ENCODE measurements around the gene UBAP2. TPM values are rescaled to one million over a fixed set of nuclear protein-coding genes. Genes with fewer than 3 reads are reported as not detected.

The UBAP2 gene
- polyA plus RNA-seq, 1 of the 3 experiments (the other 2 are of a cell fraction) = 15.8 TPM

- Histone ChIP-seq H3K4me1 (ENCODE audit: control insufficient read depth in 1 of 2, insufficient read depth in 2 of 2, low read depth in 1 of 2, low read length in 1 of 2) (no peaks in the 10 kb centered on the region), H3K4me3 (ENCODE audit: low read depth in 2 of 2, low read length in 1 of 2) (no peak overlapping the region), H3K9me3 (no peaks in the 10 kb centered on the region), H3K4me2 (no peak overlapping the region), H4K20me1 (ENCODE audit: insufficient read depth) (no peaks in the 10 kb centered on the region), H3K27me3 (ENCODE audit: insufficient read depth) (no peaks in the 10 kb centered on the region), H2AFZ (ENCODE audit: low read depth) (no peak overlapping the region), H3K36me3 (replicated peaks in 1 of 2; ENCODE audit: control insufficient read depth in 1 of 2, insufficient read depth in 2 of 2, low read length in 1 of 2) (peaks cover 30 to 43% of the 10 kb centered on the region in 2 experiments), H3K27ac (ENCODE audit: low read depth in 2 of 2, low read length in 1 of 2) (no peak overlapping the region), H3F3A (replicated peaks; ENCODE audit: insufficient read depth) (peaks cover 4% of the 10 kb centered on the region), H3K79me2 (ENCODE audit: insufficient read depth) (no peaks in the 10 kb centered on the region), H3K9me2 (no peaks in the 10 kb centered on the region), H3K9ac (no peak overlapping the region)
- TF ChIP-seq NFIC (IDR thresholded peaks at IDR 0.05; ENCODE audit: borderline replicate concordance) = no peak
- TF ChIP-seq TCF12 (IDR thresholded peaks at IDR 0.05) = no peak
- no peak for TF ChIP-seq CHD2 (IDR thresholded peaks at IDR 0.05; ENCODE audit: low read length, partially characterized antibody)
- no peak for TF ChIP-seq JUND (IDR thresholded peaks at IDR 0.05)
- no peak for TF ChIP-seq RCOR1 (IDR thresholded peaks at IDR 0.05; ENCODE audit: low read length)
- TF ChIP-seq MAX (IDR thresholded peaks at IDR 0.05; ENCODE audit: low read depth) = no peak
- TF ChIP-seq EP300 (IDR thresholded peaks at IDR 0.05; ENCODE audit: borderline replicate concordance in 1 of 2, low read depth in 1 of 2, low read length in 1 of 2) = no peak
- no peak for TF ChIP-seq RFX5 (IDR thresholded peaks at IDR 0.05; ENCODE audit: low read length)
- CTCF ChIA-PET = interaction anchor here (1.8 kb wide), 1 partner anchor 13 kb away, joined by 5 read pairs; no protein-coding TSS in a partner anchor
- POLR2A ChIA-PET = no interaction called here
- DNase-seq = no peak
Observed at GRCh38 chr9:34086864-34087263, 38.2 kb upstream of the UBAP2 start.

- Histone ChIP-seq H3K9me2 (no peaks in the 10 kb centered on the region), H3K36me3 (replicated peaks in 1 of 2; ENCODE audit: control insufficient read depth in 1 of 2, insufficient read depth in 2 of 2, low read length in 1 of 2) (peaks cover 24 to 37% of the 10 kb centered on the region in 2 experiments), H3K4me1 (ENCODE audit: control insufficient read depth in 1 of 2, insufficient read depth in 2 of 2, low read depth in 1 of 2, low read length in 1 of 2) (no peaks in the 10 kb centered on the region), H2AFZ (ENCODE audit: low read depth) (no peak overlapping the region), H3F3A (replicated peaks; ENCODE audit: insufficient read depth) (peaks cover 4% of the 10 kb centered on the region), H3K9ac (no peak overlapping the region), H4K20me1 (ENCODE audit: insufficient read depth) (no peaks in the 10 kb centered on the region), H3K4me2 (no peak overlapping the region), H3K27me3 (ENCODE audit: insufficient read depth) (no peaks in the 10 kb centered on the region), H3K27ac (ENCODE audit: low read depth in 2 of 2, low read length in 1 of 2) (no peak overlapping the region), H3K4me3 (ENCODE audit: low read depth in 2 of 2, low read length in 1 of 2) (no peak overlapping the region), H3K9me3 (no peaks in the 10 kb centered on the region), H3K79me2 (ENCODE audit: insufficient read depth) (no peaks in the 10 kb centered on the region)
- ChIA-PET POLR2A (no interaction called here), CTCF (interaction anchor here (3.3 kb wide), 1 partner anchor 12 kb away, joined by 12 read pairs; no protein-coding TSS in a partner anchor)
- WGBS (ENCODE audit: low lambda C conversion rate) = 95% methylated on average over 5 of the region's 6 CpGs
- DNase-seq = no peak
- TF ChIP-seq FOXJ3 (CRISPR knock-in tag; IDR thresholded peaks at IDR 0.05) (no peak), PBX3 (IDR thresholded peaks at IDR 0.05) (no peak), GABPA (IDR thresholded peaks at IDR 0.05; ENCODE audit: low read depth) (no peak), USF1 (IDR thresholded peaks at IDR 0.05; ENCODE audit: borderline replicate concordance, low read depth) (no peak), SIN3A (IDR thresholded peaks at IDR 0.05; ENCODE audit: borderline replicate concordance, low read depth, low read length) (no peak), FOXM1 (IDR thresholded peaks at IDR 0.05; ENCODE audit: low read depth) (no peak), ELF1 (IDR thresholded peaks at IDR 0.05) (no peak), JUND (IDR thresholded peaks at IDR 0.05) (no peak)
Observed at GRCh38 chr9:34085581-34086500, 37.2 kb upstream of the UBAP2 start.
